Measurements from ENCODE around the gene TTLL9. TPM values are rescaled to one million over a fixed set of nuclear protein-coding genes. Genes with fewer than 3 reads are reported as not detected.

TTLL9 gene
- total RNA-seq, 2 donors from 2014 or later: not detected

DNA sequence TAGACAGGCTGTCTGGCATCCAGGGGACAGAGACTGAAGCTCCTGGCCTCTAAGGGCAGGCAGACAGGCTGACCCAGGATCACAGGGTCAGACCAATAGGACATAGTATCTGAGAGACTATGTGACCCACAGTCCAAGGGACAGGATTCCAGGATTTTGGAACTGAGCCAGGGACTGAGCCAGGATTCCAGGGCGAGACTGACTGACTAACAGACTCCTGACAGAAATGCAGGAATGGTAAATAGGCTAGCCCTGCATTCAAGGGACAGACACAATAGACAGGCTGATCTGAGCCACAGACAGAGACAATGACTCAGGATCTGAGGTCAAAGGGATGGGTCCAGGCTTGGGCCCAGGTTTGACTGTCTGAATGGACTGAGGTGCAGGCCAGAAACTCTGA is 117.3 kb downstream of the TTLL9 start:
- TF ChIP-seq, protein P1, sequence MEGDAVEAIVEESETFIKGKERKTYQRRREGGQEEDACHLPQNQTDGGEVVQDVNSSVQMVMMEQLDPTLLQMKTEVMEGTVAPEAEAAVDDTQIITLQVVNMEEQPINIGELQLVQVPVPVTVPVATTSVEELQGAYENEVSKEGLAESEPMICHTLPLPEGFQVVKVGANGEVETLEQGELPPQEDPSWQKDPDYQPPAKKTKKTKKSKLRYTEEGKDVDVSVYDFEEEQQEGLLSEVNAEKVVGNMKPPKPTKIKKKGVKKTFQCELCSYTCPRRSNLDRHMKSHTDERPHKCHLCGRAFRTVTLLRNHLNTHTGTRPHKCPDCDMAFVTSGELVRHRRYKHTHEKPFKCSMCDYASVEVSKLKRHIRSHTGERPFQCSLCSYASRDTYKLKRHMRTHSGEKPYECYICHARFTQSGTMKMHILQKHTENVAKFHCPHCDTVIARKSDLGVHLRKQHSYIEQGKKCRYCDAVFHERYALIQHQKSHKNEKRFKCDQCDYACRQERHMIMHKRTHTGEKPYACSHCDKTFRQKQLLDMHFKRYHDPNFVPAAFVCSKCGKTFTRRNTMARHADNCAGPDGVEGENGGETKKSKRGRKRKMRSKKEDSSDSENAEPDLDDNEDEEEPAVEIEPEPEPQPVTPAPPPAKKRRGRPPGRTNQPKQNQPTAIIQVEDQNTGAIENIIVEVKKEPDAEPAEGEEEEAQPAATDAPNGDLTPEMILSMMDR (IDR thresholded peaks at IDR 0.05): no peak
- Histone ChIP-seq H3K4me1 (ENCODE audit: control insufficient read depth in 1 of 2, low read depth in 2 of 2) (no peaks in the 10 kb centered on the region), H3K4me3 (no peak overlapping the region), H3K27me3 (replicated peaks; ENCODE audit: insufficient read depth) (no peaks in the 10 kb centered on the region), H3K27ac (no peak overlapping the region), H3K9me3 (no peaks in the 10 kb centered on the region), H3K36me3 (no peaks in the 10 kb centered on the region)
- ATAC-seq (ENCODE audit: insufficient number of reproducible peaks, low FRiP score, low read depth): no peak
- DNase-seq (ENCODE audit: low spot score): no peak

DNA sequence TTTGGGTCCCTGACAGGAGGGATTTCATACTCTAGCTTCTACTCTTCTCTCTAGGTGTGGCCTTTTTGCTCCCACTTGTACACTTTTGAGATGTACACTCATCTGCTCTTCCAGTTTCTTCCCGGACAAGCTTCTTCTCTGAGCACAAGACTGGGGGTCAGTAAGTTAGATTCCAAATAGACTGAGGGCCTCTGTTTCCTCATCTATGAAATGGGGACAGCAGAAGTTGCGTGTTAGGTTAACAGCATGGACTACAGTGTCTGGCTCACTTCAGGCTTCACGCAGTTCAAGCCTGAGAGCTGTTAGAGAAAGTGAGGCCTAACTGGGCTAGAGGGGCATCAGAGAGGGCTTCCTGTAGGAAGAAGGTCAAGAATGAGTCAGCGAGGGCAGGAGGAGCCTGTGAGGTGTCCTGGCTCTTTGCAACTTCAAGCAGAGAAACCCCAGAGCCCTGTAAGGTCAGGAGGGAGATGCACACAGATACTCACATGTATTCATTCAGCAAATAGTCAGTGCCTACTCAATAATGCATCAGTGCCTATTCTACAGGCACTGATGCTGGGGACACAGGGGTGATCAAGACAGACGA is 118.1 kb downstream of the TTLL9 start:
- no peaks in the 10 kb centered on the region for H3K36me3 ChIP-seq
- ATAC-seq (ENCODE audit: insufficient number of reproducible peaks, low FRiP score, low read depth): no peak
- no peaks in the 10 kb centered on the region for H3K9me3 ChIP-seq
- no peak overlapping the region for H3K4me3 ChIP-seq
- no peak overlapping the region for H3K27ac ChIP-seq
- TF ChIP-seq, protein P1 (IDR thresholded peaks at IDR 0.05): no peak
- H3K27me3 ChIP-seq (replicated peaks; ENCODE audit: insufficient read depth): no peaks in the 10 kb centered on the region
- DNase-seq (ENCODE audit: low spot score): no peak
- H3K4me1 ChIP-seq (ENCODE audit: control insufficient read depth in 1 of 2, low read depth in 2 of 2): no peaks in the 10 kb centered on the region

DNA sequence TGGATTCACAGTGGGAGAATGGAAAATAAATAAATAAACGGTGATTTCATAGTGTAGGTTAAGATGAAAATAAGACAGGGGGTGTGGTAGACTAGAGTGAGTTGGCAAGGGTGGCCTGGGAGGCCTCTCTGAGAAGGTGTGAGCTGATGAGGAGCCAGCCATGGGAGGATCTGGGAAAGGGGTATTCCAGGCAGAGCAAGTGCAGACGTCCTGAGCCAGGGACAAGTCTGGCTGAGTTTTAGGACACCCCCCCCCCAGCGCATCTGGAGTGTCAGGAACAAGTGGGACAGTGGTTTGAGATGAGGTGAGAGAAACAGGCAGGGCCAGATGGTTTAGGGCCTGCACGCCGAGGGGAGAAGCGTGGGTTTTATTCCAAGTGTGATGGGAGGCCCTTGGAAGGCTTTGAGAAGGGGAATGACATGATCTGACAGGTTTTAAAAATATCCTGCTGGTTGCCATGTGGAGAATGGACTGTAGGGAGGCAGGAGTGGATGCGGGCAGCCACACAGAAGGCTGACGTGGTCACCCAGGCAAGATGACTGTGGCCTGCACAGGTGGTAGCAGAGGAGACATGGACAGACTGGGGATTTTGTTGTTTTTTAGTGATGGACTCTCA is 118.7 kb downstream of the TTLL9 start:
- TF ChIP-seq, protein P1 (IDR thresholded peaks at IDR 0.05): no peak
- Histone ChIP-seq H3K36me3 (no peaks in the 10 kb centered on the region), H3K27ac (no peak overlapping the region), H3K9me3 (no peaks in the 10 kb centered on the region), H3K4me1 (ENCODE audit: control insufficient read depth in 1 of 2, low read depth in 2 of 2) (no peaks in the 10 kb centered on the region), H3K4me3 (no peak overlapping the region), H3K27me3 (replicated peaks; ENCODE audit: insufficient read depth) (no peaks in the 10 kb centered on the region)
- ATAC-seq (ENCODE audit: insufficient number of reproducible peaks, low FRiP score, low read depth) (no peak), DNase-seq (ENCODE audit: low spot score) (no peak)

DNA sequence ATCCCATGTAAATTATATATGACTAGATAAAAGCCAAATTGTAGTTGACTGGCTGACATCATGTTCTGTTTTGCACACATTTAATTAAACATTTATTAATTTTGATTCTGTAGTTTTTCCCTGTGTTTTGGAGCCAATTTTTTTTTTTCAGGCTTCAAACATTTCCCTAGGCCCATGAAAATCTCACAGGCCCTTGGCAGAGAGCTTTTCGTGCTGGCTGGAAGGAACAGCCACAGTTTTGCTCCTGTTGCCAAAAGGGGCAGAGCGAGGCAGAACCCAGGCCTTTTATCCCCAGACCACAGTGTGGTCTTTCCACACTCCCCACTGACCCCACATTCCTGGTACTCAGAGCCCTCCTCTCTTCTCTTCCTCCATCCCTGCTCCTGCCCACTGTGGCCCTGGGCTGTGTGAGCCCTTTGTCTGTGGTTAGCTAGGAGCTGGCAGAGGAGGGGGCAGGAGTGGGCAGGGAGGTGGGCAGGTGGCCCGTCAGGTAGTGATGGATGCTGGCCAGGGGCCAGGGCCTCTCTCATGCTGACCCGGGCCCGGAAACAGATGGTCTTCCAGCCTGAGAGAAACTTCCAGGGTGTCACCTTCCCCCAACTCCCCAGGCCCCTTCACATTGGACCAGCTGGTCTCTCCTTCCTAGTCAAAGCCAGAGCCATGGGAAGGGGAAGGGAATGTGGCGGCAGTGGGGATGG is 120.4 kb downstream of the TTLL9 start:
- TF ChIP-seq, protein P1 (IDR thresholded peaks at IDR 0.05): no peak
- H3K4me3 ChIP-seq: no peak overlapping the region
- no peaks in the 10 kb centered on the region for H3K4me1 ChIP-seq (ENCODE audit: control insufficient read depth in 1 of 2, low read depth in 2 of 2)
- no peaks in the 10 kb centered on the region for H3K36me3 ChIP-seq
- no peaks in the 10 kb centered on the region for H3K9me3 ChIP-seq
- ATAC-seq (ENCODE audit: insufficient number of reproducible peaks, low FRiP score, low read depth) (no peak), DNase-seq (ENCODE audit: low spot score) (no peak)
- no peaks in the 10 kb centered on the region for H3K27me3 ChIP-seq (replicated peaks; ENCODE audit: insufficient read depth)
- H3K27ac ChIP-seq: no peak overlapping the region

DNA sequence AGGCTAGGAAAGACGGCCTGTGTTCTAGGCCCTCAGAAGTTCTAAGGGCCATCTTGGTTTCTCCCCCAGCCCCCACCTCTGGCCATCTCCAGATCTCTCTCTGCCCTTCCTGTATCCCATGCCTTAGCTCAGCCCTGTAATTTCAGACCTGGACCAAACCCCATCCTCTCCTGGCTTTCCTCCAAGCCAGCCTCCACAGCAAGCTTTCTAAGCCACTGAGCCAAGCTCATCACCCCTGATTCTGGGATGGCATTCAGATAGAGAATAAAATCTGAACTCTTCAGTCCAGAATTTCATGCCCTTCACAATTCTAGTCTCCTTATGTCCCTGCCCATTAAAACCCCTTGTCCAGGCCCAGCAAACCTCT is 120.9 kb downstream of the TTLL9 start:
- H3K27me3 ChIP-seq (replicated peaks; ENCODE audit: insufficient read depth): no peaks in the 10 kb centered on the region
- H3K9me3 ChIP-seq: no peaks in the 10 kb centered on the region
- H3K27ac ChIP-seq: no peak overlapping the region
- TF ChIP-seq, protein P1 (IDR thresholded peaks at IDR 0.05): no peak
- no peaks in the 10 kb centered on the region for H3K36me3 ChIP-seq
- H3K4me1 ChIP-seq (ENCODE audit: control insufficient read depth in 1 of 2, low read depth in 2 of 2): no peaks in the 10 kb centered on the region
- DNase-seq (ENCODE audit: low spot score) (no peak), ATAC-seq (ENCODE audit: insufficient number of reproducible peaks, low FRiP score, low read depth) (no peak)
- no peak overlapping the region for H3K4me3 ChIP-seq

Measured in thoracic aorta (tissue), 2 donors.